NCI-H345 treated with DMSO at 0.1 percent for 48 hours (cell line): ENCODE results near the gene ZDHHC14.
"Not testable (repeated sequence)": the region's sequence is repeated elsewhere in the genome, so short reads cannot be mapped to it uniquely, and the experiment has no call there.

Source experiments
- DNase-seq: peaks from one replicate; lab custom pipeline; 2025; ENCODE audit not compliant: unreplicated experiment; lab: John Stamatoyannopoulos, UW

The ZDHHC14 gene

DNA sequence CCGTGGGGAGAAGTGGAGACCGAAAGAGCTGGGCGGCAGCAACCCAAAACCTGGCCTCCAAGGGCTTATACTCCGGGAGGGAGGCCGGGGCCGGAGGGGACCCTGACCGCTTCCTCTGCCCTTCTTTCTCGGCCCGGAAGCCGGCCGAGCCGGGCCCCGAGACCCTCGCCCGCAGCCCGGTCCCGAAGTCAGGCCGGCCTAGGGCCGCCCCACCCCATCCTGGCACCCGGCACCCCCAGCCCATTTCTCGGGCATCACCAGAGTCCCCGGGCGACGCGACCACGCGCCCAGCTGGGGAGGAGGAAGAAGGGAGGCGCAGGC, 572 bp upstream of the ZDHHC14 start:
- DNase-seq: no peak

DNA sequence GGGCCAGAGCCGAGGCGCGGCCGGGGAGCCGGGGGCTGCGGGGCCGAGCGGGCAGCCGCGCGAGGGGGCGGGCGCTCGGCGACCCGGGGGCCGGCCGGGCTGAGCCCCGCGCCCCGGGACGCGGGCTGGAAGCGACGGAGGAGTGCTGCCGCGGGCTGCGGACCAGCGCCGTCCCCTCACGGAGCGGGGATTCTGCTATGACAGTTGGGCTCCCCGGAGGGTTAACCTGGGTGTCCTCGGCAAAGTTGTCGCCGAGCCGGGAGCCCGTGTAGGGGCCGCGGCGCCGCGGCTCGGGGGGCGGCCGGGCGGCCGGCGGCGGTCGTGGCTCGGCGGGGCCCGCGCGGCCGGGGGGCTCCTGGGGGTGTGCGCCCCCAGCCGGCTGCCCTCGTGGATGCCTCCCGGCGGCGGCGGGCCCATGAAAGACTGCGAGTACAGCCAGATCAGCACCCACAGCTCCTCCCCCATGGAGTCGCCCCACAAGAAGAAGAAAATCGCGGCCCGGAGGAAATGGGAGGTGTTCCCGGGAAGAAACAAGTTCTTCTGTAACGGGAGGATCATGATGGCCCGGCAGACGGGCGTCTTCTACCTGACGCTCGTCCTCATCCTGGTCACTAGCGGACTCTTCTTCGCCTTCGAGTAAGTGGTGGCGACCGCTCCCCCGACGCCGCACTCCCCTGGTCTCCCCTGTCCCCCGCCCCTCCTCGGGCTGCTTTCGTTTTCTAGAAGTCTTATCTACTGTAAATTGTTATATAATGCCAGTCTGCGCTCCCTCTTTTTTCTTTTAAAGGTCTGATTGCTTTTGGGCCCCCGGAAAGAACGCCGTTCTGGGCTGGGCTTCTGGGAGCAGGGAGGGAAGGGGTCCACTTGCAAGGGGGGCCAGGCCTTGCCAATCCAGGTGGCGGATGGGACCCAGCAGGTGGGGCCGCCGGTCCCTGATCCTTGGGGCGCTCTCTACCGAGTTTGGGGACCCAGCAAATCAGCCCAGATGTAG, 936 bp downstream of the ZDHHC14 start:
- peak; percentile 10 for DNase-seq

DNA sequence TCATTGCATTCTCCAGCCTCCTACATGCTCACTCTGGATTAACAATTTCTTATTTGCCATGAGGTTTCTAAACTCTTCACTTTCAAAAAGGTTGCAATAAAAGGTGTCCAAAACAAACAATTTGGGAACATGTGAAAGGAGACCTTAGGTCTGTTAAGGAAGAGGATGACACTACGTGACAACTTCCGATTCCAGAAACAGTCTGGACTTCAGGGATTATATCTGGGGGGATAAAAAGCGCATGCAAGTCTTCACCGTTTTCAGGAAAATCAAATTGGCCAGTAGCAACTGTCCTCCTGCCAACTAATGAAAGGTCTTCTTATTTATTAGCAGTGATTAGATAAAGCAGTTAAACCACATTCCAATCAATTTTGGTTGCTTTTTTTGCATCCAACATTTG, 1.8 kb downstream of the ZDHHC14 start:
- no peak for DNase-seq

DNA sequence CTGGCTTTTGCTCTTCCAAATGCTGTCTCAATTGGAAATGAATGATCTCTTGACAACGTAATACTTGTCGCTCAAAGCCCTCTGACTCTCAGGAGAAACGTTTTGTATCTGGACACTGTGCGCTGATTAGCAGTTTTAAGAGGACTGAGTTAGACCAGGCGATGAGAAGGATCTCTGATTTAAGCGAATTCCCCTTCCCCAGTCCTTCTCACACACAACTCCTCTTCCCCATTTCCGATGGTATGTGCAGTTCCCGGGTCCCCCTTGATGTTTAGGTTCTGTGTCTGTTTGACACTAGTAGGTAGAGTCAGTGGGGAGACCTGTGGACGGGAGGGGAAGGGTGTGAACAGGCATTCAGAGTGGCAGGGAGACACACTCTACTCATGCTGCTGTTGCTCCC, 2.5 kb downstream of the ZDHHC14 start:
- DNase-seq: no peak

DNA sequence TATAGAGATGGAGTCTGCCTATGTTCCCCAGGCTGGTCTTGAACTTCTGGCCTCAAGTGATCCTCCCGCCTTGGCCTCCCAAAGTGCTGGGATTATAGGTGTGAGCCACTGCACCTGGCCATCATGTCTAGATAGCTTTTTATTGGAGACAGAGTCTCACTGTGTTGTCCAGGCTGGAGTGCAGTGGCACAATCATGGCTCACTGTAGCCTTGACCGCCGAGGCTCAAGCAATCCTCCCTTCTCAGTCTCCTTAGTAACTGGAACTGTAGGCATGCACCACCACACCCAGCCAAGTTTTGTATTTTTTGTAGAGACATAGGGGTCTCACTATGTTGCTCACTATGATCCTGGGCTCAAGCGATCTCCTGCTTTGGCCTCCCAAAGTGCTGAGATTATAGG, 4.0 kb downstream of the ZDHHC14 start:
- DNase-seq: not testable (repeated sequence)

DNA sequence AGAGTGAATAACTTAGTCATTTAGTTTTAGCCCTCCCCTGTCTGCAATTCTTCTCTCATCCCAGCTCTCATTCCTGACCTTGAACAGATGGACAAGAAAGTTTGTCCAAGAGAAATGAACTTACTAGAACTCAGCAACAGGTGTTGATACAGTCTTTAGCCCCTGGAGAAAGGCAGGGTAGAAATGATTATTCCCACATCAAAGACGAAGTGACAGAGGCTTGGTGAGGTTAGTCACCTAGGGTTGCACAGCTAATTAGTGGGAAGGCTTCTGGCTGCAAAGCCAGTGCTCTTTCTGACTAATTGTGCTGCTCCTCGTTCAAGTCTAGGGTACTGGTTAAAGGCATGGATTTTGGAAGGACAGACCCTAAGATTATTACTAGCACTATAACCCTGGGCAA, 4.5 kb downstream of the ZDHHC14 start:
- no peak for DNase-seq

DNA sequence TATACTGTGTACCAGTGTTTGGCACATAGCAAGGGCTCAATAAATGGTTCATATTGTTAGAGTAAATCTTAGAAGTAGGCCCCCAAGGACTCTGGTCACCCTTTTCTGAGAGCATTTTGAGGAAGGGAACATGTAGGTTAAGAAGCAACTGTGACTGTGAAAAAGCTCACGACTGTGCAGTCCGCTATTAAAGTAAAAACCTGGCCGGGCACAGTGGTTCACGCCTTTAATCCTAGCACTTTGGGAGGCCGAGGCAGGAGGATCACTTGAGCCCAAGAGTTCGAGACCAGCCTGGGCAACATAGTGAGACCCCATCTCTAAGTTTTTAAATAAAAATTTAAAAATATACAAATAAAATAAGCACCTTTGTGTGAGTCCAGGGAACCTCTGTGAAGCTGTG, 5.0 kb downstream of the ZDHHC14 start:
- DNase-seq: no peak

DNA sequence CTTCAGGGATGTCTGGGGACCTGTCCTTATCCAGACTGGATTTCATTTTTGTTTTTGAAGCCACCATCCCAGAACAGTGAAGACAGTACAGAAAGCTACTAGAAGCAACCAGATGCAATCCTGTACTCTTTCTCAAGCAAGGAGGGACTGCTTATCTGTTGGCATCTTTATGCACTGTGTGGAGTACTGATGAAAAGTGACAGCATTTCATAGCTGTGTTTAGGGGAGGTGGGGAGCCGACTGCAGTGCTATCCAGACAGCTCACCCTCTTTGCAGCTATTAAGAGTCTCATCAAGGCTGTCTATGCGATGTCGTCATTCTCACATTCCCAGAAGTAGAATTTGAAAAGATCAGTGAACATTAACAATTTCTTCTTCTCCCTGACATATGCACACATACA, 5.5 kb downstream of the ZDHHC14 start:
- DNase-seq: no peak

DNA sequence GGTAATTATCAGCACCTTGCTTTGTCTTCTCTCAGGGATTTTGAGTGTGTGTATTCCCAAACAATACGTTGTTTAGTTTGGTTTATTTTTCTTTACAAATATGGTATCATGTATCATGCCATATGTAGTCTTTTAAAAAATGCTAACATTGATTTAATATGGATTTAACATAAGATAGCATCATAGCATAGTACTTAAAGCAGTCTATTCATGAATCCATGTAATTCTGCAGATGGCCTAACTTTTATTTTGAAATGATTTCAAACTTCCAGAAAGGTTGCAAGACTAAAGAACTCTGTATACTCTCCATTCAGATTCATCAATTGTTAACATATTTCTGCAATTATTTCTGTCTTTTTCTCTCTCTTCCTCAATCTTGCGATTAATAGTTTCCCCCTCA, 7.9 kb downstream of the ZDHHC14 start:
- DNase-seq: no peak

DNA sequence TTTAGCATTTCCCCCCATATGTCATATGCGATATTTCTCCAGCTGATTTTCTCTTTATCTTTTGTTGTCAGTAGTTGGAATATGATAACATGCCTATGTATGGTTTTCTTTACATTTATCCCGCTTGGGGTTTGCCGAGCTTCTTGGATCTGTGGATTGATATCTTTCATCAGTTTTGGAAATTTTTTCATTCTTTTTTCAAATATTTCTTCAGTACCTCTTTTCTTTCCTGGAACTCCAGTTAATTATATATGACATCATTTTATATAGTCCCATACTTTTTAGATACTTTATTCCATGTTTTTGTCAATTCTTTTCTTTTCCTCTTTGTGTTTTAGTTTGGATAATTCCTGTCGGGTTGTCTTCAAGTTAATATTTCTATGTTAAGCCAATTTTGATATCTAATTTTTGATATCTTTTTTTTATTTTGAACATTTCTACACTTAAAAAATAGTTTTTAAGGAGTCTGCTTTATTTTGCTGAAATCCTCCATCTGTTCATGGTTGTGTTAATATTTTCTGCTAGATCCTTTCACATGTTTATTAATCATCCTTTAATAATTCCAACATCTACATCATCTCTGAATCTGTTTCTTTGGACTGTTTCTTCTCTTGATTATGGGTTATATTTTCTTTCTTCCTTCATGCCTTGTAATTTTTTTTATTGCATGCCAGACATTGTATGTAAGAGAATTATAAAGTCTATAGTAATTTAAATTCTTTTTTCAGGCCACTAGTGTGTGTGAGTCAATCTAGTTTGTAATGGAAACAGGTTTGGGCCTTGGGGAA, 9.5 kb downstream of the ZDHHC14 start:
- no peak for DNase-seq

DNA sequence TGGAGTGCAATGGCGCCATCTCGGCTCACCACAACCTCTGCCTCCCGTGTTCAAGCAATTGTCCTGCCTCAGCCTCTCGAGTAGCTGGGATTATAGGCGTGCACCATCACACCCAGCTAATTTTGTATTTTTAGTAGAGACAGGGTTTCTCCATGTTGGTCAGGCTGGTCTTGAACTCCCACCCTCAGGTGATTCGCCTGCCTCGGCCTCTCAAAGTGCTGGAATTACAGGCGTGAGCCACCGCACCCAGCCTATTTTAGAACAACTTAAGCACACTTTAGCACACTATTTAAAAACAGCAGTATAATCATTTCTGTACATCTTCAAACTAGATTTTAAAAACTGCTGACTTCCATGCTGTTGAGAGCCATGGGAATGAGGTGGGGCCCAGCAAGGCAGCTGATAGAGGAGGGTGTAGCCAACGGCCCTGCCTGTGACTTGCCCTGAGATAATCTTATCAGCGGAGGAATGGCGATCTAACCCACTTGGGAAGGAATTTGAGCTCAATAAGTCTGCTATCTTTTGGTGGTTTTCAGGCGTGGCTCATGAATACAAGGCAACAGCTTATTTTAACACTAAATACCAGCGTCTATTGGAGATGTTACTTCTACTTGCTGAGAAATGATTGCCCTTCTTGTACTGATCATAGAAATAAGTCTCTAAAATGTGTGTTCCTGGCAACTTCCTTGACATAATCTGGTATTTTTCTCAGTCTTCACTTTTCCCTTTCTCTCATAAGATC, 12.1 kb downstream of the ZDHHC14 start:
- no peak for DNase-seq

DNA sequence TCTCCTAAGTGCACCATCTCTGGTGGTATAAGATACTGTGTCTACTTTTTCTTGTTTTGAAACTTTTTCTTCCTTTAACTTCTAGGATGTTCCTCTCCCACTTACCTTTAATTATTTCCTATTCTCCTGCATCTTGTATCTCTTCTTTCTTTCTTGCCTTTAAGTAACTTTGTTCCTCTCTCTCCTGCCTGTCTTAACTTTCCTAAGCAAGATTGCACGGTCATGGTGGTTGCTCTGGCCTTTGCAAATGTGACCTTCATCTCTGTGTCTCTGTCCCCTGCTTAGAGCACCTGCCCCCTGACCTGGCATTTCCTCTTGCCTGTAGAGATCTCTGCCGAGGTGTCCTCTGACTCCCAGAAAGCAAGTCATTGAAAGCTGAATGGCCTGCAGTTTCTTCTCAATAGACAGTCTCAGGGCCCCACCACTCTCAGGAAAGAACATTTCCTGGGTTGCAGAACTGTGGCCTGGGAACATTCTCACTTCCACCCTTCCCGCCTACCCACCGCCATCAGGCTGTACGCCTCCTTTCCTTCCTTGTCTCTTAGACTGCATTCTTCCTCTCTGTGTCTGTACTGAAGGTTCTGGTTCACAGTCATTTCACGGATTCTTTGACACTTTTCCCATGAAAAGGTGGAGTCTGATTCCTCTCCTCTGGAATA, 12.8 kb downstream of the ZDHHC14 start:
- DNase-seq: no peak

DNA sequence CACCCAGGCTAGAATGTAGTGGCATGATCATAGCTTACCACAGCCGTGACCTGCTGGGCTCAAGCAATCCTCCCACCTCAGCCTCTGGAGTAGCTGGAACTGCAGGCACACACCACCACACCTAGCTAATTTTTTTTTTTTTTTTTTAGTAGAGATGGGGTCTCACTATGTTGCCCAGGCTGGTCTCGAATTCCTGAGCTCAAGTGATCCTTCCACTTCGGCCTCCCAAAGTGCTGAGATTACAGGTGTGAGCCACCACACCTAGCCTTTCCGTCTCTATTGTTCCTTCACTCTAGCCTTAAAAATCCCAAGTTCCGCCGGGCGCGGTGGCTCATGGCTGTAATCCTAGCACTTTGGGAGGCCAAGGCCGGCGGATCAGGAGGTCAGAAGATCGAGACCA, 14.2 kb downstream of the ZDHHC14 start:
- not testable (repeated sequence) for DNase-seq

DNA sequence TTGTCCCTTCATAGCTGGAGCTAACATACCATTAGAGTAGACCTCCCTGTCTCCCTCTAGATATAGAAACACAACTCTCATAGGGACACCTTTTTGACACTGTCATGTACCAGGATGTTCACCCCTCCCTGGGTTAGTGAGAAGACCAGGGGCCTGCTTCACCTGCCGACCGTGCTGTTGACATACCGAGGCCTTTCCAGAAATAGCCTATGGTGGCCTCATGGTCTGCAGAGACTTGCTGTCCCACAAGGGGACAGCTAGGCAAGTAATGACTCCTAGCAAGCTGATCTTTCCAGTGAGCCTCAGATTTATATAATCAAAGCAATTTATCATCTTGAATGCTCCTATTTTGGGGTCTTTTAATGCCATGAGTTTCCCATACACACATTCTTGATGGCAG, 15.0 kb downstream of the ZDHHC14 start:
- DNase-seq: no peak

DNA sequence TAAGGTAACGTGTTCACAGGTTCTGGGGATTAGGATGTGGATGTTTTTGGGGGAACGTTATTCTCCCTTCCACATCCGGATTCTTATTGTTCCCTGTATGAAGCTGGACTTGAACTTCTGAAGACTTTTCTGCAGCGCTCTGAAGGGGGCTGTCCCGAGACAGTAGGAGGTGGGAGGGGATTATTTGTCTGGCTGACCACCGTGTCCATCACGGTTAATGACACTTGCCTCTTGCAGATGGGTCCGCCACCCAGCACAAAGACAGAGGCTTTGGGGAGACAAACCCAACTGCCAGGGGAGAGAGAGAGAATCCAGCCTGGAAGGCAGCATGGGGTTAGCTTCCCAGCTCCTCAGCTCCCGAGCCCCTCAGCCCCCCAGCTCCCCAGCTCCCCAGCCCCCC, 16.7 kb downstream of the ZDHHC14 start:
- DNase-seq: no peak

DNA sequence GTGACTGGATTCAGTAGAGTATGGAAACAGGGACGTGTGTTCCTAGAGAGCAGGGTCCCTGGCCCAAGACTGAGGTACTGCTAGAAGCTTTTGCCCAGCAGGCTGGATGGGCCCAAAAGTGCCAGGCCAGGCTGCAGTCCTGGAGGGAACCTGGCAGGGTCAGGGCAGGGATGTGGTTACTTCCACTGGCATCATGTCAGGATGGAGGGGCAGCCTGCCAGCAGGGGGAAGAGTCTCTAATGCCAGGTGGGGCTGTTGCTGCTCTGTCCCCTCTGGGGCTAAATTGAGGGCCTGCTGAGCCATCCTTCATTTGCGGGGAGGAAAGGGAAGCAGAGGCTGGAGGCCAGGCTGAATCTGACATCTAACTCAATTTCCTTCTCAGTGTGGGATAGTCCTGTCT, 17.2 kb downstream of the ZDHHC14 start:
- no peak for DNase-seq

DNA sequence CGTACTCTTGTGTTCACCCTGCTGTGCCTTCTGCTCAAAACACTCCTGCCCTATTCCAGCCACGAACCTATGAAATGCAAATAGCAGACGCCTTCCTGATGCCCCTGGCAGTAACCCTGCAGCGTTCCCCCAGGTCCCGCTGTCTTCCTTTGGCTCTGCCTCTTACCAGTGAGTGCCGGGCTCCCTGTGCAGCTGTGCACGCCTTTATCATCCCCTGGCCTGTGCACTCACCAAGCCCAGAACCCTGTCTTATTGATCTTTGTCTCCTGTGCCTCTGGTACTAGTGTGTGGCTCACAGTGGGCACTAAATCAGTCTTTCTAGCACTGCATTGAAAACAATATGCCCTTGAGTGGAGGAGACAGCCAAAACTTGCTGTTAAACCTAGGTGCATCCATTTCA, 19.7 kb downstream of the ZDHHC14 start:
- no peak for DNase-seq

DNA sequence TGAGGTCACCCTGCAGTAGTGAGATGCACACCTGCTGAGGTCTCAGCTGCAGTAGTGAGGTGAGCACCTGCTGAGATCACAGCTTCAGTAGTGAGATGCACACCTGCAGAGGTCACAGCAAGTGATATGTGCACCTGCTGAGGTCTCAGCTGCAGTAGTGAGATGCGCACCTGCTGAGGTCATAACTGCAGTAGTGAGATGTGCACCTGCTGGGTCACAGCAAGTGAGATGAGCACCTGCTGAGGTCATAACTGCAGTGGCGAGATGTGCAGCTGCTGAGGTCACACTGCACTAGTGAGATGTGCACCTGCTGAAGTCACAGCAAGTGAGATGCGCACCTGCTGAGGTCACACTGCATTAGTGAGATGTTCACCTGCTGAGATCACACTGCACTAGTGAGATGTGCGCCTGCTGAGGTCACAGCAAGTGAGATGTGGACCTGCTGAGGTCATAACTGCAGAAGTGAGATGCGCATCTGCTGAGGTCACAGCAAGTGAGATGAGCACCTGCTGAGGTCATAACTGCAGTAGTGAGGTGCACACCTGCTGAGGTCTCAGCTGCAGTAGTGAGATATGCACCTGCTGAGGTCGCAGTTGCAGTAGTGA, 20.8 kb downstream of the ZDHHC14 start:
- no peak for DNase-seq

DNA sequence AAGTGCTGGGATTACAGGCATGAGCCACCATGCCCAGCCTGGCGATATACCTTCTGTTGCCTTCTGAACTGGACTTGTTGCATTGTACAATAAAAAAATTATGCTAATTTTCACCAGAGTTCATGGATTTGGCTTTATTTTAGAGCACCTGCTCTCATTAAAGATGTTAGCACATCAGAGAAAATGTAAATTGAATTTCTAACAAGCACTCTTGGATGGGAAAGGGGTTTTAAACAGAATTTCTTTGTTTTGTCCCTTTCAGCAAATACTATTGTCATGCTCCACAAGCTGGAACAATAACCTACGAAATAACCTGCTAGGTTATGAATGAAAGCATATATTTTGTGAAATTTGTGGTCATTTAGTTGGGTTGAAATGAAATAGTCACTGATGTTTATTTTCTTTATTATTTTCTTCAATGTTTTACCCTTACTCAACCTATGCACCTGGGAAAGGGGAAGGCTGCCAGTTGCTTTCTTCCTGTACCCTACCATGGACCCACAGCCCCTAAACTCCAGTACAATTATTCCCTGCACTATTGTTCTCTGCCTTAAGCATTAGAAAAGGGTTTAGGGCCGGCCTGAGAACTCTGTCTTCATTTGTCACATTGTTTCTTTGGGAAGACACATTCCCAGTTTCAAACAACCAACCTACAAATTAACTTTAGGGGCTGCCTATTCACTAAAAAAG, 22.2 kb downstream of the ZDHHC14 start:
- no peak for DNase-seq

DNA sequence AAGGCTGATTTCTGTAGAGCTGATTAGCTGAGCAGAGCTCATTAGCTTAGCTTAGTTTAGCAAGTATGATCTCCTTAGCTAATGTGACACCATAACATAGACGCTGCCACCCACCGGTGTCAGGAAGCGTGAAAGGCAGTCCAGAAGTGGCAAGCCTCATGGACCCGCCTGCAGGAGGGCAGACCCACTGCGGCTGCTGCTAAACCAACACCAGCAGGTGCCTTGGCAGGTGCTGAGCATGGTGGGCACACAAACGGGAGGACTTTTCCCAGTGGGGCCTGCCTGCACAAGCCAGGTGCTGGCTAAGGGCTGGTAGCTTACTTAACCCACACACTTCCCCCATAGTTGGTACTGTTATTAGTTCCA, 22.7 kb downstream of the ZDHHC14 start:
- peak; percentile 37 for DNase-seq
